GM13976 (cell line): ENCODE data around the gene RBP4.

Experiments
- DNase-seq: peaks from one replicate; pipeline ENCODE4 v3.0.0; 2012; ENCODE audit warnings: low spot score
- in situ Hi-C: fragments of 300-500 bp; cut with MboI; formaldehyde crosslinking; loops from one replicate; pipeline ENCODE4 v1.12.0; 2022; ENCODE audit warnings: low sequenced_read_pairs, mixed read lengths, inconsistent platforms; ENCODE audit not compliant: unreplicated experiment
- TF ChIP-seq, protein P1 (sequence below): IDR thresholded peaks from 2 replicates; pipeline ENCODE4 v1.5.1; 2012; ENCODE audit warnings: borderline replicate concordance, mild to moderate bottlenecking; ENCODE audit not compliant: insufficient read depth; ENCODE audit errors: extremely low read depth, missing control alignments, control extremely low read depth

RBP4 gene

DNA sequence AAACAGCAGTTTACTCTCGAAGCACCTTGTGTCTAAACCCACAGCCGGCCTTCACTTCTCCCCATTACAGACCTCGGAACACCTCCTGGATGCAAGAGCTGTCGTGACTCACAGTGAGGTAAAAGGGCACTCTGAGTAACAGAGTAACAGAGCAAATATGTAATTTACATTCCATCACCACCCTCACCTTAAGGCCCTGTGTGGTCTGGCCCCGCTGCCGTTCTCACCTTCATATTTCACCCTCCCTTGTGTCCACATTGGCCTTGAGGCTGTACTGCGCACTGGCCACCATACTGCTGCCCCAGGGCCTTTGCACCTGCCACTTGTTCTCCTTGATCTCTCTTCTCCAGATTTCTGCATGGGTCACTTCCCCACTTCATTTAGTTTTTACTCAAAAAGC lies 21.9 kb downstream of the RBP4 start:
- DNase-seq = no peak
- TF ChIP-seq, protein P1, sequence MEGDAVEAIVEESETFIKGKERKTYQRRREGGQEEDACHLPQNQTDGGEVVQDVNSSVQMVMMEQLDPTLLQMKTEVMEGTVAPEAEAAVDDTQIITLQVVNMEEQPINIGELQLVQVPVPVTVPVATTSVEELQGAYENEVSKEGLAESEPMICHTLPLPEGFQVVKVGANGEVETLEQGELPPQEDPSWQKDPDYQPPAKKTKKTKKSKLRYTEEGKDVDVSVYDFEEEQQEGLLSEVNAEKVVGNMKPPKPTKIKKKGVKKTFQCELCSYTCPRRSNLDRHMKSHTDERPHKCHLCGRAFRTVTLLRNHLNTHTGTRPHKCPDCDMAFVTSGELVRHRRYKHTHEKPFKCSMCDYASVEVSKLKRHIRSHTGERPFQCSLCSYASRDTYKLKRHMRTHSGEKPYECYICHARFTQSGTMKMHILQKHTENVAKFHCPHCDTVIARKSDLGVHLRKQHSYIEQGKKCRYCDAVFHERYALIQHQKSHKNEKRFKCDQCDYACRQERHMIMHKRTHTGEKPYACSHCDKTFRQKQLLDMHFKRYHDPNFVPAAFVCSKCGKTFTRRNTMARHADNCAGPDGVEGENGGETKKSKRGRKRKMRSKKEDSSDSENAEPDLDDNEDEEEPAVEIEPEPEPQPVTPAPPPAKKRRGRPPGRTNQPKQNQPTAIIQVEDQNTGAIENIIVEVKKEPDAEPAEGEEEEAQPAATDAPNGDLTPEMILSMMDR = no peak
- in situ Hi-C loops = no loop called here

DNA sequence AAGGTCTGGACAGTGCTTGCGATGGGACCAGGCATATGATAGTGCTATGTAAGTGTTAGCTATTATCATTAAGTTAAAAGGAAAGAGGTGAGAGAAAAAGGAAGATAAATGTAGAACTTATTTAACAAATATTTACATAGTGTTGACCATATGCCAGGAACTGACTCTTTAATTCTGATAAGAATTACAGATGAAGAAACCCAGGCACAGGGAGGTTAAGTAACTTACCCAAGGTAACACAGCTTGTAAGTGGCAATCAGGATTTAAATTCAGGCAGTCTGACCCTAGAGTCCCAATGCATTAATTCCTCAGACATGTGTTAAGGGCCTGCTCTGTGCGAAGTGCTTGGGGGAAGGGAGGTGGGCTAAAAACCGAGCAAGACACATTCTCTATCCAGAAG lies 23.5 kb downstream of the RBP4 start:
- TF ChIP-seq, protein P1 = no peak
- DNase-seq = no peak
- in situ Hi-C loops = no loop called here

DNA sequence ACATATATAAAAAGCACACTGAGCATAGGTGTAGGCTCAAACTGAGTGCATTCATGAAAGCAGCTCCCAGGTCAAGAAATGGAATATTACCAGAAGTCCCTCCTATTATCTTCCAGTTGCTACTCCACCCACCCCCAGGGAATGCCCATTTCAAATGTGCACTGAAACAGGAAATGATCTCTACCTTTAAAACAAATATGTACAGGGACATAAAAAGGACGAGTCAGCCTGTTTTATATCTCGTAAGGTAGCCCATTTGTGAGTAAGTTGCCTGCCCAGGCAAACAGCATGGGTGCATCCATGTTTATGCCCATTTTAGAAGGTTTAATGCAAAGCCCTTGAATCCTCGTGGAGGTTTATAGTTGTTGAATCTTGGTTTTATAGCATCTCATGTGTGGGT lies 24.1 kb downstream of the RBP4 start:
- in situ Hi-C loops = no loop called here
- no peak for DNase-seq
- TF ChIP-seq, protein P1 = no peak

DNA sequence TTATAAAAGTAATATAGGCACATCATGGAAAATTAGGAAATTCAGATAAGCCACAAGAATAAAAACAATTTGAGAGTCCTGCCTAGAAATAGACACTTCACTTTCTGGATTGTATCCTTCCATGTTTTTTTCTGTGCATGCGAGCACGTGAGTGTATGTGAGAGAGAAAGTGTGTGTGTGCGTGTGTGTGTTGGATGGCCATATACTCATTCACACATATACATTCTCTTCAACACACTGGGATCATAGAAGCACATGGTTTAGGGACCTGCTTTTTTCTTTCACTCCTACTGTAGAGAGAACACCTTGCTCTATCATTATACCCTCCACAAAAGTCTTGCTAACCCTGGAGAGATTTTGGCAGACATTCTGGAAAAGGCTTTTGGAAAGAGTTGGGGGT lies 27.1 kb downstream of the RBP4 start:
- TF ChIP-seq, protein P1 = no peak
- DNase-seq = no peak
- in situ Hi-C loops = no loop called here

DNA sequence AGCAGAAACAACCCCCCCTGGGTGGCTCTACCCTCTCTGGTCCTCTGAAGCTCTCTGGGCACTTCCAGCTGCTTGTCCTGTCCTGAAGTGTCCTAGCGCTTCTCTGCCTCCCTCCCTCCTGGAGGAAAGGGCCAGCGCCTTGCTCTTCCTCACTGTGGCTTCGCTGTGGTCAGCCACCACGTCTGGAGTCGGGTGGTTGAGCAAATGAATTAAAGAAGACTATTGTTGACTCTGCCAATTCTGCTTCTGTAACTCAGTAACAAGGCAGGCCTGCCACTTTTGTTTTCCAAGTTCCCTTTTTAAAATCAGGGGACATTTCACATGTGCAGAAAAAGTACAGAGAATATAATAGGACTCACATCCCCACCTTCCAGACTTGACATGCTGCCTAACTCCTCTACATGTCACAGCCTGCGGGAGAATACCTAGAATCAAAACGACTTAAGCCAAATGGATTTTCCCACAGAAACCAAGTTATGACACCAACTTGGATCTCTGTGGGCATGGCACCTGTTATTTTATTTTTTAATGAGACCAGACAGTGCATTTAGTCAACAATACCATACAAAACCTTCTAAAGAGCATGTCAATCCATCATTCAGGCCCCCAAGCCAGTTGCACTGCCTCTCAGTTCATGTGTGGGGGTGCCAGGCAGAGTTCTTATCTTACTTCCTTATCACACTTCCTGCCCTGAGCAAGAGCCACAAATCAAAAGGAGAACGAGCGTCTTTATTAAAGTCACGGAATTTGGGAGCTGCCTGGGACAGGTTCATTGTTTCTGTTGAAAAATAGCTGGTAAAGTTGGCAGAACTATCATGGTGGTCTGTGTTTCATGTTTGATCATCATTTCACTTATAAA lies 27.8 kb downstream of the RBP4 start:
- no peak for DNase-seq
- TF ChIP-seq, protein P1 = no peak
- in situ Hi-C loops = no loop called here

DNA sequence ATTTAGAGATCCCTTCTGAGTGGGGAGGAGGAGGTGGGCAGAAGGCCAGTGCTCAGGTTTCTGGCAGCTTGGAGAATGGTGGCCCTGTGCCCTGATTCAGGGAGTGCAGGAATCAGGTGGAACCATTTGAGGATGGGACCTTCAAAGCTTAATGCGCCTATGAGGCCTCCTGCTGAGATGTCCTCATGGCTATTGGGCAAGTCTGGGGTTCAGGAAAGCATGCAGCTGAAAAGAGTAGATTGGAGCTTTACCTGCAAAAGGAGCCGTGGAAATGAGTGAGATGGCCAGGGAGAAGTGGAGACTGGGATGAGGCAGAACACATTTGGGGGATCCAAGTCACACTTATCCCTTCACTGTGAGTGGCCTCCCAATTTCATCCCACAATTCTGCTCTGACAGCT lies 28.4 kb downstream of the RBP4 start:
- DNase-seq = no peak
- TF ChIP-seq, protein P1 = no peak
- in situ Hi-C loops = no loop called here

DNA sequence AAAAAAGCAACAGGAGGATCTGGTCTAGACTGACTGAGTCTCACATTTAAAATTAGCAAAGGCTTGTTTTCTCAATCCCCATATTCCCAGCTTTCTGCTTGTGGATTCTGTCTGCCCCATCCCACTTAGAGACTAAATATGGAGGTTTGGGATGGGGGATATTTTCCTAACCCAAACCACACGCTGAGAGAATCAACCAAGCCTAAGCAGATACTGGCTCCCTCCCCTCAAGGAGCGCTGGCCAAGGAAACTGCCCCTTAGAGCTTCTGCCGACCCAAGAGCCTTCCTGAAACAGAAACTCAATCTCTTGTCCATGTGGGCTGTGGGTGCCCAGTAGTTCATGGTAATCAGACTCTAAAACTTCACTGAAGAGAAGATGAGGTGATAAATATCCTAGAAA lies 30.7 kb downstream of the RBP4 start:
- TF ChIP-seq, protein P1 = no peak
- DNase-seq = no peak
- in situ Hi-C loops = no loop called here
